Measurements from ENCODE around the gene ATG4D.
"Not testable (repeated sequence)": the region's sequence is repeated elsewhere in the genome, so short reads cannot be mapped to it uniquely, and the experiment has no call there.

ATG4D gene

GRCh38 chr19:10553087-10553667 is 9.5 kb downstream of the ATG4D start:
- no peak for DNase-seq

- DNase-seq = no peak
Measured at GRCh38 chr19:10553943-10554381, 10.3 kb downstream of the ATG4D start.

DNA sequence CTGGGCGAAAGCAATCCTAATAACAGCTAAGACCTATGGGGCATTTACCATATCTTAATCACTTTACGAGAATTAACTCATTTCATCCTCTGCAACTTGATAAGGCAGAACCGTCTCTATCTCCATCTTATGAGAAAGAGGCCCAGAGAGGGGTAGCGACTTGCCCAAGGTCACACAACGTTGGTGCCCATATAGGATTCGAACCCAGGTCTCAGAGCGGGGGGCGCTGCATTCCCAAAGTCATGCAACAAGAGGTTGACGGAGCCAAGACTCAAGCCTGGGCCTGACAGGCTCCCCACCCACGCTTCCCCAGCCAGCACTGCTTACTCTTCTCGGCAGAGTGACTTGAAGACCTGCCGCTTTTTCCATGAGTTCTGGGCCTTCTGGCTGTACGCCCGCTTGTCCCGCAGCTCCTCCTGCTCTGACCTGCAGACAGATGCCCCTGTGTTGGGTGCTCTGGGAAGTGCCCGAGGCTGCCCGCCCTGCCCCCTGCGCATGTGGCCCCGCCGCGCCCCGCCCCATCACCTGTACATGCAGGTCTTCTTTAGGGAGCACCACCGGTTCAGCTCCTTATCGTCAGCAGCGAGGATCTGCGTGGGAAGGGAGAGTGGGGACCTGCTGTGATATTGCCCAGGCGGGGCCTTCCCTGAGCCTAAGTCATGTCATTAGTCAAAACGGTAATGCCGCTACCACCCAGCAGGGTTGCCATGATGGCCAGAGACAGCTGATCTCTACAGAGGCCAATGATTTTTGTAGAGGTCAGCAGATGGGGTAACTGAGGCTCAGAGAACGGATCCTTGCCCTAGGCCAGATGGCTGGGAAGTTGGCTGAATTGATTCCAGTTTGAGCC is 11.3 kb downstream of the ATG4D start:
- no peak for DNase-seq

GRCh38 chr19:10555610-10555973 is 11.9 kb downstream of the ATG4D start:
- no peak for DNase-seq

DNA sequence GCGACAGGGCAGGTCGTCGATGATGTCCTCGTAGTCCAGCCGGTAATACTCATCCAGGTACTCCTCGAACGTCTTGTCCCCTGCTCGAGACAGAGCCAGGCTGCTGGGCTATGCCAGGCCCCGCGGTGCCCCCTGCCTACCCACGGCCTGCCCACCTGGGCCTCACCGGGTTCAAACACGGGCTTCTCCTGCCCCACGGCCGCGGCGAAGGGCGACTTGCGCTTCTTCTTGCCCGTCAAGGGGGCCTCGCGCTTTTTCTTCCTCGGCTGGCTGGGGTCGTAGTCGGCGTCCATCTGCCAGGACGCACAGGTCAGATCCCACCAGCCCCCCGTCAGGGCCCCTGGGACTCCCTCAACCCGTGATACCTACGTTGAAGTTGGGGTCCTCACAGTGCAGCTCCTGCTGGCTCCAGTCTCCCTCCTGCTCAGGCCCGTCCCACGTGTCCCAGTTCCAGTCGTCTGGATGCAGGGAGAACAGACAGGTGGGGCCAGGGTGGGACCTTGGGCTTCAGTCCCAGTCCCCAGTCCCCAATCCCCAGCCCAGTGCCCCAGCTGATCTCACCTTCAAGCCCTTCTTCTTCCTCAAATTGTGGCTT is 14.0 kb downstream of the ATG4D start:
- no peak for DNase-seq

DNA sequence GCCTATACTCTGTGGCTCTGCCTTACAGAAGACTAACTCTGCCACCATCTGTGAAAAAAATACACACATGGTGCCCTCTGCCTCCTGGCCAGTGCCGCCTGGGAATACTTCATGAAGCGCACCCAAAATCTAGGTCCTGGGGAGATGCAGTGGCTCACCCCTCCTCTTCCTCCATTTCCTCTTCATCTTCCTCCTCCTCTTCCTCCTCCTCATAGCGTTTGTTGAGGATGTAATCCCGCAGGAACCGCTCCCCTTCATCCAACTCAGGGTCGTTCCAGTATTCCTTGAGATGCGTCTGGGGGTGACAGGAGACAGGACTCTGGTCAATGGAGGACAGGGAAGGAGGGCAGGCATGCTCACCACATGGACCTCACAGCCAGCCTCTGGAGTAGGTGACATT is 16.4 kb downstream of the ATG4D start:
- DNase-seq = no peak

GRCh38 chr19:10562609-10563008 is 18.9 kb downstream of the ATG4D start:
- no peak for DNase-seq

GRCh38 chr19:10565028-10565566 is 21.4 kb downstream of the ATG4D start:
- no peak for DNase-seq

DNA sequence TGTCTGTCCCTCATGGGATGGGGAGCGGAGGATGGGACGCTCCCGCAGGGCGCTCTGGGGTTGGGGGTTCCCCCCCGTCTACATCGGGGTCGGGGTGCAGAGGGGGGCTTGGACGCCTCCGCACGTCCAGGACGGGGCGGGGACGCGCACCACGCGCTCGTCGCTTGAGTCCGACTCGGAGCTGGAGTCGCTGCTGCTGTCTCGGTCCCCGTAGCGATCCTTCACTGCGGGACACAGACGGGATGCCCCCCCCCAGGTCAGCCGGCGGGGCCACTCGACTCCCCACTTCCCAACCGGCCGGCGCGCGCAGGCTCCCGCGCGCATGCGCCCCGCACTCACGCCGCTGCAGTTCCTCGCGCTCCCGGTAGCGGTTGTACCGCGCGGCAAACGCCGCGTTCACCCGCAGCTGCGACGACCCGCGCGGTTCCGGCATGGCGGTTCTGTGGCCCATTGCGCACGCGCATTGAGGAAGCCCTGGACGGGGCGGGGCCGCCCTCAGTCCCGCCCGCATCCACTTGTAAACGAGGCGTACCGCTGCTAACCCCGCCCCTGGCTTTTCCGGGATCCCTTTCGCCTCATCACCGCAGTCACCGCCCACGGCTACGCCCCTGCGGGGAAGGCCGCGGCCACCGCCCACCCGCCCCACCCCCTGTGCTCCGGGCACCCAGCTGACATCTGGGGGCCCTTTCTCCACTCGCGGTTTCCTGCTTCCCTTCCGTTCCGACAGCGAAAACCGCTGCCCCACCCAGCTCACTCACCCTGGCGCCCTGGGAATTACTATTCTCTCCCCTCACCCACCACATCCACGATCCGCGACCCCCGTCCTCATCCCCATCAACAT is 22.1 kb downstream of the ATG4D start, which contains the start of gene KRI1:
Gene KRI1, minus strand, starts transcription at position 444 of the 841 bp plus-strand sequence. Its CDS starts 11 bp downstream, at position 433.
- DNase-seq = peak; percentile 89

DNA sequence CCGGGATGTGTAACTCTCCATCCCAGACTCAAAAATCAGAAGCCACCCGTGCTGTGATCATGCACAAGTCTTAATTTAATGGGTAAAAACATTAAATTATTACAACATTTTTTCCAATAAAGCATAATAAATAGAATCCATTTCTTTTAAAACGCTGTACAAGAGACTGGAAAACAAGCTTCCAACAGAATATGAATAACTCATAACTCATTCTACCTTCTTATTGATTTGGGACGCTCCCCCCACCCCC is 22.6 kb downstream of the ATG4D start:
- no peak for DNase-seq

DNA sequence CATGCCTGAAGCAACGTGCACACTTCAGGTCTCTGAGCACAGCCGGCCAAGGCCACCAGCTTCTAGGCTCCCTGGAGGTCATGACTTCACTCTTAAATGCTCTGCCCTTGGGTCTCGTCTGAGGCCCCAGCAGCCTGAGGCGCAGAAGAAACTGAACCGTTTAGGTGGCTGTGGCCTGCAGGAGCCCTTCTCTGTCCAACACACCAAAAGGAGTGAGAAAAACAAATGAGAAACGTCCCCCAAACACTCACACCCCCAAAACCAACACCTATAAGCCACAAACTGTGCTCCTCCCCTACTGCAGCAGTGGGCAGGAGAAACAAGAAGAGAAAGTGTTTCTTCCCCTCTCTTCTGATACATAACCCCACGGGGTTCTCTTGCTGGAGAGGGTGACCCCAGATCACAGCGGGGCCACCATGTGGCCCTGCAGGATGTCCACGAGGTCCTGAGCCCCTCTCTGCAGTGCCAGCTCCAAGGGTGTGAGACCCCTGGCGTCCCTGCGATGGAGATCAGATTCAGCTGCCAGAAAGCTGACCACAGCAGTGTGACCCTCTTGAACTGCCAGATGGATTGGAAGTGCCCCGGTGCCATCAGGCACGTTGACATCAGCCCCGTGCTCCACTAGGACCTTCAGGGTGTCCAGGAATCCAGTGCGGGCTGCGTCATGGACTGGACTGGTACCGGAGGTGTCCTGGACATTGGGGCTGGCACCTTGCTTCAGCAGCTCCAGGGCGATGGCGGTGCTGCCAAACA is 23.1 kb downstream of the ATG4D start:
- DNase-seq = no peak

- no peak for DNase-seq
Measured at GRCh38 chr19:10567656-10568055, 24.0 kb downstream of the ATG4D start.

DNA sequence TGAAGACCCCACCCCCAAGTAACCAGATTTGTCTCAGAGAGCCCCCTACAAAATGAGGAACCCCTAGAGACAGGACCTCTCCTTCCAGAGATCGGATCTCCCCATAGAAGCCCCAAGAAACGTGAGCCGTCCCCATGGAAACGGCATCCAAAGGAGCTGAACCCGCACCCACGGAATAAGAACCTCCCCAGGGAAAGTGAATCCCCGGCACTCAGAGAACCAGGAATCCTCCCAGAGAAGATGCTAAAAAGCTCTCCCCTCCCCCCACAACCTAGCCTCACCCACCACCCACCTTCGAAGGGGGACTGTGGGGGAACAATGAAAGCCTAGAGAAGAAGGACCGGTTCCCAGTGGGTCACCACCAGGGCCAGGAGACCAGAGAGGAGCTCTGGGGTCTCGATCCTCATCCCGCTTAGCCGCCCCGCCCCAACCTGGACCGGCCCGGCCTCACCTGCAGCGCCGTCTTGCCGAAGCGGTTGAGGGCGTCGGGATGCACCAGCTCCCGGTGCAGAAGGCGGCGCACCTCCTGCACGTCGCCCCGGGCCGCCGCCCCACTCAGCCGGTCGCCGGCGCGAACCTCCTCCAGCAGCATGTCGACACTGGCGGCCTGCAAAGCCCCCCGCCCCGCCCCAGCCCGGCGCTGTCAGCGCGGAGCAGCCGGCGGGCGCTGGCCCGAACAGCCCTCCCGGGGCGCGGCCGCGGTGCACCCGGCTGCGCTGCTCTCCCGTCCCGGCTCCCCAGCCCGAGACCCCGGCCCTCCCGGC is 24.5 kb downstream of the ATG4D start:
- peak; percentile 44 for DNase-seq

DNA sequence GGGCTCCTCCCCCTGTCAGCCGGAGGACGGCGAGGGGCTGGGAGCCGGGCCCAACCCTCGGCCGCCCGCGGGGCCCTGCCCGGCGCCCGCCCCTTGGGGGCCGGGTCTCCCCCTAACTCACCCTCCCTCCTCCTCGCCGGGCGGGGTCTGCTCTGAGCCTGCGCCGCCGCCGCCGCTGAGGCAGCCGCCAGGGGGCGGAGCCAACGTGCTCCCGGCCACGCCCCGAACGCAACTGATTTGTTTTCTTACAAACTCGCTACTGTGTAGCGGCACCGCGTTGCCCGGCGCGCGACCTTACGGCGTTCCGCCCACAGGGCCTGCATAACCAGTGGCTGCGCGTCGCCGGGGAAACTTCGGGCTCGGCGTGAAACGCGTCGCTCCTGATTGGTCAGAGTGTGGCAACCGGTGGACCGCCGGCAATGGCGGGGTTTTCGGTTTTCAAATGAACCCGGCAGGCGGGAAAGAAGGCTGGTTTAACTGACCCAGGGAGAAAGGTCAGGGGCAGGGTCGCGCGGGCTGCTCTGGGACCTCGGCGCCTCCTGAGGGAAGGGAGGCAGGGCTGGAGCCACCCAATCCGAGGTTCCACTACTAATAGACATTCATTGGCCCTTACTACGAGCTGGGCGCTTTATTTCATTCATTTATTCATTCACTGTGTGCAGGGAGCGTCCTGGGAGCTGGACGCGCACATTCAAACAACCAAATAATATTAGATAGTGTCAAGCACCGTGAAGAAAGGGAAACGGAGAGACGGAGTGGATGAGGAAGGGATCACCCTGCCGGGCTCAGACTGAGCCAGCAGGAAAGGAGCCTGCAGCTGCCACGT is 25.3 kb downstream of the ATG4D start, which contains the start of gene CDKN2D:
Gene CDKN2D, minus strand, starts transcription at position 154 of the 826 bp plus-strand sequence. CDS start 326 bp downstream, outside the sequence.
- DNase-seq = peak; percentile 99

DNA sequence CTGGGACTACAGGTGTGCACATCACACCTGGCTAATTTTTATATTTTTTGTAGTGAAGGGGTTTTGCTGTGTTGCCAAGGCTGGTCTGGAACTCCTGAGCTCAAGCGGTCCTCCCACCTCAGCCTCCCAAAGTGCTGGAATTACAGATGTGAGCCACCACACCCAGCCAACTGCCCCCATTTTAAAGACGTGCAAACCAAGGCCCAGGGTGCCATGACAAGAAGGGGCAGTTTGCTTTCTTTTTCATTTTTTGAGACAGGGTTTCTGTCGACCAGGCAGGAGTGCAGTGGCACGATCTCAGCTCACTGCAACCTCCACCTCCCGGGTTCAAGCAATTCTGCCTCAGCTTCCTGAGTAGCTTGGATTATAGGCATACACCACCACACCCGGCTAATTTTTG is 30.1 kb downstream of the ATG4D start:
- not testable (repeated sequence) for DNase-seq

GRCh38 chr19:10574462-10574861 is 30.8 kb downstream of the ATG4D start:
- DNase-seq = no peak

- no peak for DNase-seq
Measured at GRCh38 chr19:10575011-10575716, 31.5 kb downstream of the ATG4D start.

DNA sequence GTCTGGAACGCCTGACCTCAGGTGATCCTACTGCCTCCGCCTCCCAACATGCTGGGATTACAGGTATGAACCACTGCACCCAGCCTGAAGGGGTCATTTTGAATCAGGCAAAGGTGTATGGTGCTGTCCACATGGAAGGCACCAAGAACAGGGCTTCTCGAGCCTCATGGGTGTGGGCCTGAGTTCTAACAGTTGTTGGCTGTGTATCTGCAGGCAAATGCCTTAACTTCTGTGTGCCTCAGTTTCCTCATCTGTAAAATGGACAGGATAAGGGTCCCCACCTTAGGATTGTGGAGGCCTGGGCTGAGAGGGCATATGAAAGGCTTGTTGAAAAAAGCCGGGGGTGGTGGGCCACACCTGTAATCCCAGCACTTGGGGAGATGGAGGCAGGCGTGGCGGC is 34.2 kb downstream of the ATG4D start:
- no peak for DNase-seq

GRCh38 chr19:10580979-10581631 is 37.4 kb downstream of the ATG4D start:
- no peak for DNase-seq
